Uterus (tissue), 2 donors: ENCODE results near the gene WWOX.

Source experiments
- CTCF ChIP-seq, 4 experiments: fragments of 200-600 bp in 2 of 4; fragments of 450-650 bp in 2 of 4; sonication (generic) in 2 of 4; IDR thresholded peaks; one replicate each; pipeline ENCODE4 v1.5.1; 2016 to 2019; ENCODE audit warnings: antibody characterized with exemption in 4 of 4, mild to moderate bottlenecking in 2 of 4, moderate library complexity in 1 of 4
- POLR2A ChIP-seq, 2 donors: fragments of 450-650 bp; IDR thresholded peaks; one replicate each; pipeline ENCODE4 v1.6.1; 2016; ENCODE audit warnings: antibody characterized with exemption in 2 of 2, mild to moderate bottlenecking in 1 of 2, moderate library complexity in 1 of 2

GRCh38 chr16:79007614-79008013 lies 908.2 kb downstream of the WWOX start:
- no peak for TF ChIP-seq CTCF (IDR thresholded peaks at IDR 0.05)
- no peak for TF ChIP-seq POLR2A (IDR thresholded peaks at IDR 0.05)
